GM19043 (cell line): ENCODE measurements around the gene TMEM174.
"Not testable (repeated sequence)": the region's sequence is repeated elsewhere in the genome, so short reads cannot be mapped to it uniquely, and the experiment has no call there.

Source experiments
- ATAC-seq: cut with Tn5 transposase; IDR thresholded peaks from one replicate; pipeline ENCODE4 v1.9.1; 2021; ENCODE audit warnings: low read depth; ENCODE audit not compliant: unreplicated experiment

The TMEM174 gene

DNA sequence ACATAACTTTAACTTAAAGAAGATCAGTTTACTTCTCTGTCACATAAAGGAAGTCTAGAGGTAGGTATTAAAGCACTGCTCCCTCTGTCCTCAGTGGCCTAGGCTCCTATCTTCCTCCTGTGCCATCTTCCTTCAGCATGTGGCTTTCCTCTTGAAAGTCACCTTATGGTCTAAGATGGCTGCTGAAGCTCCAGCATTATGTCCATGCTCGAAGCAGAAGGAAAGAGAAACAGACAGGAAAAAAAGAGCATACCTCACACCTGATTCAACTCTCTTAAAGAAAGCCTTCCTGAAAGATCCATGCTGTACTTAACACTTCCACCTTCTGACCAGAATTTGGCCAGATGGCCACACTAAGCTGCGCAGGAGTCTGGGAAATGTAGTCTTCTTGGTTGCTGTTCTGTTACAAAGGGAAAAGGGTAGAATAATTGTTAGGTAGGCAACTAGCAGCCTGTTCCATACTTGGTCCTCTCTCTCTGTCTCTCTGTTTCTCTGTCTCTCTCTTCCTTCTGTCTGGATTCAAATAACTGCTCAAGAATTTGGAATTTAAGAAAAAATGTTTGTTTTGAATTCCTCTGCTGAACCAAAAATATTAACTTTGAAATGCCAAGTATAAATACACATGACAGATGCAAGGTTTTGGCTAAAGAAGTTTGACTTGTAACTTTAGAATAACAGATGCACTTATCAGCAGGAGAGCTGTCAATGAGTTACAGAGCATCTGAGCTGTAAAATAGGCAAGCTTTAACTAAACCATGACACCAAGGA lies 16.0 kb downstream of the TMEM174 start:
- no peak for ATAC-seq

DNA sequence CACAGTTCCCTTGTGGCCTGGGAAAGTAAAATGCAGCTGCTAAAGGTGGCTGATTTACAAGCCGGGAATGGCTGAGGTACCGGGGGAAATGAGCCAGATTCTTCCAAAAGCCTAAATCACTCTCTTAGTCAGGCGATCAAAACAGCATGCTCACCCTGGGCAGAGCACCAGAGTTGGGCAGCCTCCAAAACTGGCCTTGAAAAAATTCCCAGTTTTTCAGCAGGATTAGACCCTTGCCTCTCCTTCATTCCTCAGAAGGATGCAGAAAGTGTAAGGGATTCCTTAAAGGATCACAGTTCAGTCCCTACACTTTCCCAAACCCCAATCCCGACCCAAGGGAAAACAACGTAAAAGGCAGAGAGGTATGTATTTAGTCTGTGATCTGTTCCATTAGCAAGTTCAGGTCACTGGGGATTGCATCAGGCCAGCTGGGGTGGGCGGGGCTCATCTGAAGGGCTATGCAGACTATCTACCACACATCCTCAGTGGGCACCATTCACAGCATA lies 16.9 kb downstream of the TMEM174 start:
- no peak for ATAC-seq

- ATAC-seq, result no peak
Observed at GRCh38 chr5:73192370-73192769, 19.4 kb downstream of the TMEM174 start.

DNA sequence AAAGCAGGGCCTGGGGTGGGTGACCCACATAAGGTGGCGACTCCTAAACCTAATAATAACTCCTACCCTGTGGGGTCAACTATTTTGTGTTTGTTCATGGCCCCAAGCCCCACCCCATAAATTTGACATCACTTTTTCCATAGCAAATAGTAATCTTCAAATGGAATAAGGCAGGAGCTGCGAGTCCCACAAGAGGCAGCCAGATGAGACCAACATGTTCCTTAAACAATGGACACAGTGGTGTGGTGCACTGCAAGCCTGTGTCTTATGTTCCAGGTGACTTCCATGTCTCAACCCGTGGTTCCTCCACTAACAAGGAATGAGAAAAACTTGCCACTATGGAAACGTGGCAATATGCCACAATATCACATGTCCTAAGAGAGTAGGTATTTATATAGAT lies 20.6 kb downstream of the TMEM174 start:
- no peak for ATAC-seq

GRCh38 chr5:73196201-73196600 lies 23.2 kb downstream of the TMEM174 start:
- ATAC-seq, result no peak

GRCh38 chr5:73197637-73198257 lies 24.8 kb downstream of the TMEM174 start:
- ATAC-seq, result no peak

DNA sequence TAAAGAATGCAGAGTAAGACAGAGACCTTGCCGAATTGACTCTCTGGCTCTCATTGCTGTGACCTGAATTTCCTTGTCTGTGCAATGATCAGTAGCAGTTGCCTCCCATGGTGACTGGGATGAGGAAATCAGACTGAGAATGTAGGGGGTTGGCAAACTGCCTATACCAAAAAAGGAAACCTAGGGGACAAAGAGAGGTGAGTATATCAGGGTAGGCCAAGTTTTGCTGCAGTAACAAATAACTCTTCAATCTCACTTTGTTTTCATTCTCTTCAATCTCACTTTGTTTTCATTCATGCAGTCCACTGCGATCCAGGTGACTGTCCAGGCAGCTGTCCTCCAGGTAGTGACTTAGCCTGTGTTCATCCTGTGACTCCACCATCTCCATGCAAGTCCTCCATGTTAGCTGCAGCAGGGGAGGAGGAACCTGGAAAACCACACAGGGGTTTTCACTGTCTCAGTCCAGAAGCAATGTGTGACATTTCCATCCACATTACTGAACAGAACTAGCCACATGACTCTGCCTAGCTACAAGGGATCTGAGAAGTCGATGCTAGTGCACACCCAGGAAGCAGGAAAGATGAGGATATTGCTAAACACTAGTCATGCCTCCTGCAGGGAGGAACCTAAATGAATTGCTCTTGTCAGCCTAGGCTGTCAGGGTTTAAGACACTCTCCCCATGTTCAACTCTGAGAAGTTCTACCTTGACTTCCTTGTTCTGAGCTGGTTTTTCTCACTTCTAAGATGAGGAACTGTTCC lies 26.0 kb downstream of the TMEM174 start:
- no peak for ATAC-seq

- ATAC-seq, result no peak
Observed at GRCh38 chr5:73199671-73200070, 26.7 kb downstream of the TMEM174 start.

- peak; percentile 88 for ATAC-seq
Observed at GRCh38 chr5:73201547-73202513, 28.8 kb downstream of the TMEM174 start.

DNA sequence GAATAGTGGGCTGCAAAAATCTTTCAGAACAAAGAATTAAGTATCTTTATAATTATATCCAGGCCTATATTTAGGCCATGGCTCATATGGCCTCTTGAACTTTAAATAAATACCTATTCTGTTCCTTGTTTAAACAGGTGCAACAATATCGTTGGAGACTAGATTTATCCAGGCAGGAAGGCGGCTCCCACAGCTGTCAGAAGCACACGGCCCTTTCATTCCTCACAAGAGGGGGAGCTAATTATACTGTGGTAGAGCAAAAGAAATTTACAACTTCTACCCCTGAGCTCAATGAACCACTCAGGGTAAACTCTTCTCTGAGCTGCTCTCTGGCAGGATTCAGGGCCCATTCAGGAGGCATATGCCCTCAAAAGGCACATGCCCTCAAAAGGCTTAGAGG lies 31.3 kb downstream of the TMEM174 start:
- no peak for ATAC-seq

- no peak for ATAC-seq
Observed at GRCh38 chr5:73204733-73205132, 31.7 kb downstream of the TMEM174 start.

- no peak for ATAC-seq
Observed at GRCh38 chr5:73205305-73205704, 32.3 kb downstream of the TMEM174 start.

DNA sequence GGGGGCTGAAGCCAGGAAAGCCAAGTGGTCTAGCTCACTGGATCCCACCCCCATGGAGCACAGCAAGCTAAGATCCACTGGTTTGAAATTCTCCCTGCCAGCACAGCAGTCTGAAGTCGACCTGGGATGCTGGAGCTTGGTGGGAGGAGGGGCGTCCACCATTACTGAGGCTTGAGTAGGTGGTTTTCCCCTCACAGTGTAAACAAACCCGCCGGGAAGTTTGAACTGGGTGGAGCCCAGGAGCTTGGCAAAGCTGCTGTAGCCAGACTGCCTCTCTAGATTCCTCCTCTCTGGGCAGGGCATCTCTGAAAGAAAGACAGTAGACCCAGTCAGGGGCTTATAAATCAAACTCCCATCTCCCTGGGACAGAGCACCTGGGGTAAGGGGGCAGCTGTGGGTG lies 34.2 kb downstream of the TMEM174 start:
- not testable (repeated sequence) for ATAC-seq

GRCh38 chr5:73209075-73209474 lies 36.1 kb downstream of the TMEM174 start:
- ATAC-seq, result not testable (repeated sequence)

DNA sequence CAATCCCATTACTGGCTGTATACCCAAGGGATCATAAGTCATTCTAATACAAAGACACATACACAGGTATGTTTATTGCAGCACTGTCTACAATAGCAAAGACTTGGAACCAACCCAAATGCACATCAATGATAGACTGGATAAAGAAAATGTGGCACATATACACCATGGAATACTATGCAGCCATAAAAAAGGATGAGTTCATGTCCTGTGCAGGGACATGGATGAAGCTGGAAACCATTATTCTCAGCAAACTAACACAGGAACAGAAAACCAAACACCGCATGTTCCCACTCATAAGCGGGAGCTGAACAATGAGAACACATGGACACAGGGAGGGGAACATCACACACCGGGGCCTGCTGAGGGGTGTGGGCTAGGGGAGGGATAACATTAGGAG lies 39.7 kb downstream of the TMEM174 start:
- not testable (repeated sequence) for ATAC-seq

GRCh38 chr5:73213566-73213998 lies 40.6 kb downstream of the TMEM174 start:
- ATAC-seq, result no peak

GRCh38 chr5:73214306-73214705 lies 41.3 kb downstream of the TMEM174 start:
- no peak for ATAC-seq

- no peak for ATAC-seq
Observed at GRCh38 chr5:73214996-73215395, 42.0 kb downstream of the TMEM174 start.

GRCh38 chr5:73215531-73215890 lies 42.5 kb downstream of the TMEM174 start:
- no peak for ATAC-seq
